ENCODE data around the gene PRKCE.

GRCh38 chr2:45856391-45857274 lies 205.2 kb downstream of the PRKCE start:
- no peak for TF ChIP-seq CTCF (IDR thresholded peaks at IDR 0.05)
- no peak for TF ChIP-seq POLR2A (IDR thresholded peaks at IDR 0.05)
